BE2C (cell line): ENCODE results near the gene CYB5R4.

Source experiments
- DNase-seq: peaks from one replicate; pipeline ENCODE4 v3.0.0-alpha.2; 2020
- H3K27me3 ChIP-seq: fragments of 250-450 bp; sonication (Bioruptor Pico); 2 replicates; pipeline ENCODE4 v1.5.1; 2020; ENCODE audit warnings: mild to moderate bottlenecking
- H3K36me3 ChIP-seq: fragments of 250-450 bp; sonication (Bioruptor Pico); 2 replicates; pipeline ENCODE4 v1.5.1; 2020; ENCODE audit warnings: mild to moderate bottlenecking
- H3K4me1 ChIP-seq: fragments of 250-450 bp; sonication (Bioruptor Pico); 2 replicates; pipeline ENCODE4 v1.5.1; 2020
- H3K4me3 ChIP-seq: 2 replicates; pipeline ENCODE4 v1.5.1; 2011; ENCODE audit warnings: low read depth, low read length
- H3K9me3 ChIP-seq: fragments of 250-450 bp; sonication (Bioruptor Pico); 2 replicates; pipeline ENCODE4 v1.5.1; 2020
- CTCF ChIP-seq: IDR thresholded peaks from 2 replicates; pipeline ENCODE4 v1.5.1; 2012; ENCODE audit warnings: mild to moderate bottlenecking, low read depth, low read length

The CYB5R4 gene

GRCh38 chr6:83984411-83984810, 124.9 kb downstream of the CYB5R4 start:
- Histone ChIP-seq H3K36me3 (no peaks in the 10 kb centered on the region), H3K4me1 (peaks cover 2% of the 10 kb centered on the region; the same call in 1 of the 2 replicates), H3K9me3 (no peaks in the 10 kb centered on the region), H3K4me3 (no peak overlapping the region), H3K27me3 (no peaks in the 10 kb centered on the region)
- TF ChIP-seq CTCF, result no peak
- DNase-seq, result no peak

- no peaks in the 10 kb centered on the region; the same call in 1 of the 2 replicates for H3K9me3 ChIP-seq
- no peak overlapping the region for H3K4me3 ChIP-seq
- H3K36me3 ChIP-seq, result no peaks in the 10 kb centered on the region
- DNase-seq, result no peak
- no peaks in the 10 kb centered on the region for H3K27me3 ChIP-seq
- H3K4me1 ChIP-seq, result peaks cover 2% of the 10 kb centered on the region; the same call in 1 of the 2 replicates
- TF ChIP-seq CTCF, result no peak
Measured at GRCh38 chr6:83985308-83985713, 125.8 kb downstream of the CYB5R4 start.

GRCh38 chr6:83985715-83986114, 126.2 kb downstream of the CYB5R4 start:
- H3K27me3 ChIP-seq, result no peaks in the 10 kb centered on the region
- no peak for DNase-seq
- no peaks in the 10 kb centered on the region for H3K36me3 ChIP-seq
- peaks cover 2% of the 10 kb centered on the region; the same call in 1 of the 2 replicates for H3K4me1 ChIP-seq
- TF ChIP-seq CTCF, result no peak
- no peaks in the 10 kb centered on the region; the same call in 1 of the 2 replicates for H3K9me3 ChIP-seq
- no peak overlapping the region for H3K4me3 ChIP-seq

- no peak overlapping the region for H3K4me3 ChIP-seq
- no peaks in the 10 kb centered on the region for H3K27me3 ChIP-seq
- no peak for TF ChIP-seq CTCF
- no peaks in the 10 kb centered on the region for H3K36me3 ChIP-seq
- no peak for DNase-seq
- H3K4me1 ChIP-seq, result peaks cover 5% of the 10 kb centered on the region
- H3K9me3 ChIP-seq, result no peaks in the 10 kb centered on the region; the same call in 1 of the 2 replicates
Measured at GRCh38 chr6:83998021-83998584, 138.6 kb downstream of the CYB5R4 start.

GRCh38 chr6:84001119-84001518, 141.6 kb downstream of the CYB5R4 start:
- no peaks in the 10 kb centered on the region; the same call in 1 of the 2 replicates for H3K9me3 ChIP-seq
- H3K4me1 ChIP-seq, result peaks cover 5% of the 10 kb centered on the region
- H3K27me3 ChIP-seq, result no peaks in the 10 kb centered on the region
- no peak for DNase-seq
- H3K4me3 ChIP-seq, result no peak overlapping the region
- no peaks in the 10 kb centered on the region for H3K36me3 ChIP-seq
- TF ChIP-seq CTCF, result no peak

- no peaks in the 10 kb centered on the region; the same call in 1 of the 2 replicates for H3K9me3 ChIP-seq
- DNase-seq, result no peak
- H3K4me3 ChIP-seq, result no peak overlapping the region
- H3K4me1 ChIP-seq, result peaks cover 5% of the 10 kb centered on the region
- no peak for TF ChIP-seq CTCF
- H3K36me3 ChIP-seq, result no peaks in the 10 kb centered on the region
- no peaks in the 10 kb centered on the region for H3K27me3 ChIP-seq
Measured at GRCh38 chr6:84002226-84002625, 142.7 kb downstream of the CYB5R4 start.
